HG02840 (cell line): ENCODE data around the gene TPRN.

Experiments used
- ATAC-seq: cut with Tn5 transposase; IDR thresholded peaks from one replicate; pipeline ENCODE4 v1.9.1; 2021; ENCODE audit warnings: mild to moderate bottlenecking, moderate library complexity, moderate number of reproducible peaks; ENCODE audit not compliant: unreplicated experiment, low FRiP score

The TPRN gene

DNA sequence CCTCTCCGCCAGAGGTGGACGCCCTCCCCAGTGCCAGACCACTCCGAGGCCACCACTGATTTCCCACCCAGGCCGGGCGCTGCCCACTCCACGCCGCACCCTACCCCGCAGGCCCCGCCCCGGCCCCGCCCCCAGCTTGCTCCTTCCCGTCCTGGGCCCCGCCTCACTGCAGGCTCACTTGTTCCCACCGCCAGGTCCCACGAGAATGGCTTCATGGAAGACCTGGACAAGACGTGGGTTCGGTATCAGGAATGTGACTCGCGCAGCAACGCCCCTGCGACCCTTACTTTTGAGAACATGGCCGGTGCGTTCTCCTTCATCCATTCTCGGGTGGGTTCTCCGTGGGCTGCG, 37.2 kb downstream of the TPRN start:
- ATAC-seq = no peak

DNA sequence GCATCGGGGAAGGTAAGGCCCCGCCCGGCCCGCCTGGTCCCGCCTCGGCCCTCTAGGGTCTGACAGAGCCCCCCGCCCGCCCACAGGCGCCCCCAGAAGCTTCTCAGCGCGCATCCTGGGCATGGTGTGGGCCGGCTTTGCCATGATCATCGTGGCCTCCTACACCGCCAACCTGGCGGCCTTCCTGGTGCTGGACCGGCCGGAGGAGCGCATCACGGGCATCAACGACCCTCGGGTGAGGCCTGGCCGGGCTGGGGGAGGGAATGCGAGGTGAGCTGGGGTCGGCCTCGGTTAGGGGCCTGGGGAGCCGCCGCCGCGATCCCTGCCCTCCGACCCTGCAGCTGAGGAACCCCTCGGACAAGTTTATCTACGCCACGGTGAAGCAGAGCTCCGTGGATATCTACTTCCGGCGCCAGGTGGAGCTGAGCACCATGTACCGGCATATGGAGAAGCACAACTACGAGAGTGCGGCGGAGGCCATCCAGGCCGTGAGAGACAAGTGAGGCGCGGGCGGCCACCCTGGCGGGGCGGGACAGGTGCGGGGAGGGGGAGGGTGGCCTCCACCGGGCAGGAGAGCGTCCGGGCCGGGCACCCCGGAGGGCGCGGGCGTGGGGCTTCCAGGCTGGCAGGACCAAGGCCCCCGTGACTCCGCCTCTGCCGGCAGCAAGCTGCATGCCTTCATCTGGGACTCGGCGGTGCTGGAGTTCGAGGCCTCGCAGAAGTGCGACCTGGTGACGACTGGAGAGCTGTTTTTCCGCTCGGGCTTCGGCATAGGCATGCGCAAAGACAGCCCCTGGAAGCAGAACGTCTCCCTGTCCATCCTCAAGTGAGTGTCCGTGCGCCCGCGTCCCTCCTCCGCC, 37.8 kb downstream of the TPRN start:
- no peak for ATAC-seq

DNA sequence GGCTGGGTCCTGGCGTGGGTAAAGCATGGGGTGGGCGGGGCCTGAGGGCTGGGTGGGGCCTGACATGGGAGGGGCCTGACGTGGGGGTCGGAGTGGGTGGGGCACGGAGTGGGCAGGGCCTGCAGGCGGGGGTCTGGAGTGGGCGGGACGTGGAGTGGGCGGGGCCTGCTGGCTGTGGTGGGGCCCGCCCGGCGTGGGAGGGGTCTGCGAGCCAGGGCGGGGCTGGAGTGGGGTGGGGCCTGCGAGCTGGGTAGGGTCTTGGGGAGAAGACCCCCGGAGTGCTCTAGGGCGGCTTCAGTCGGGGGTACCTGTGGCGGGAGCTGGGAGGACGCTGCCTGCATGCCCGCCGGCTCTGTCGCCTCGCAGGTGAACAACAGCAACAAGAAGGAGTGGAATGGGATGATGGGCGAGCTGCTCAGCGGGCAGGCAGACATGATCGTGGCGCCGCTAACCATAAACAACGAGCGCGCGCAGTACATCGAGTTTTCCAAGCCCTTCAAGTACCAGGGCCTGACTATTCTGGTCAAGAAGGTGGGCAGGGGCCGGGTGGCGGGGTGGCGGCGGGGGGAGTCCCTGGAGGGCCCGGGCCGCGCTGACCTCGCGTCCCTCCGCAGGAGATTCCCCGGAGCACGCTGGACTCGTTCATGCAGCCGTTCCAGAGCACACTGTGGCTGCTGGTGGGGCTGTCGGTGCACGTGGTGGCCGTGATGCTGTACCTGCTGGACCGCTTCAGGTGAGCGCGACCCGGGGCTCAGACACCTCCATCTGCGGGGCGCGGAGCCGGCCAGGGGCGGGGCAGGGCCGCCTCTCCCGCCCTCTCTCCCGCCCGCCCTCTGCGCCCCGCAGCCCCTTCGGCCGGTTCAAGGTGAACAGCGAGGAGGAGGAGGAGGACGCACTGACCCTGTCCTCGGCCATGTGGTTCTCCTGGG, 38.7 kb downstream of the TPRN start:
- no peak for ATAC-seq

DNA sequence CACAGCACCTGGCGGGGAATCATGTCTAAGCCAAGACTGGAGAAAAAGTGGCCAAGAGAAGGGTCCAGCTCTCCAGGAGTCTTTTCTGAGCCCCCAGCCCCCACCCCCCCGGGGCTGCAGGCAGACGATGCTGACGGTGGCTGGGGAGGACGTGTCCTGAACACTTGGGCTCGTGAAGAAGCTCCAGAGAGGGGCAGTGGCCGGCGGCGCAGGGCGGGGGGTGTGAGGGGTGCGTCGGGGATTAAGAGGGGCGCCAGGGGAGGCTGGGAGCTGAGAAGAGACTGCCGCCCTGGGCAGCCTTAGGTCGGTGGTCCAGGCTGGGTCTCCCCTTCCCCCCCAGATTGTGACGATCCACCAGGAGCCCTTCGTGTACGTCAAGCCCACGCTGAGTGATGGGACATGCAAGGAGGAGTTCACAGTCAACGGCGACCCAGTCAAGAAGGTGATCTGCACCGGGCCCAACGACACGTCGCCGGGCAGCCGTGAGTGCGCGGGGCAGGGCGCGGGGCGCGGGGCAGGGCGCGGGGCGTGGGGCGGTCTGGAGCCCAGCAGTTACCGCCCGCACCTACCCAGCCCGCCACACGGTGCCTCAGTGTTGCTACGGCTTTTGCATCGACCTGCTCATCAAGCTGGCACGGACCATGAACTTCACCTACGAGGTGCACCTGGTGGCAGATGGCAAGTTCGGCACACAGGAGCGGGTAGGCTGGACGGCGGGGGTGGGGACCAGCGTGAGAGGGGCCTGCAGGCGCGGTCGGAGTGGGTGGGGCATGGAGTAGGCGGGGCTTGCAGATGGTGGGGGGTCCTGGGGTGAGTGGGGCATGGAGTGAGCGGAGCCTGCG, 39.6 kb downstream of the TPRN start:
- ATAC-seq = no peak

DNA sequence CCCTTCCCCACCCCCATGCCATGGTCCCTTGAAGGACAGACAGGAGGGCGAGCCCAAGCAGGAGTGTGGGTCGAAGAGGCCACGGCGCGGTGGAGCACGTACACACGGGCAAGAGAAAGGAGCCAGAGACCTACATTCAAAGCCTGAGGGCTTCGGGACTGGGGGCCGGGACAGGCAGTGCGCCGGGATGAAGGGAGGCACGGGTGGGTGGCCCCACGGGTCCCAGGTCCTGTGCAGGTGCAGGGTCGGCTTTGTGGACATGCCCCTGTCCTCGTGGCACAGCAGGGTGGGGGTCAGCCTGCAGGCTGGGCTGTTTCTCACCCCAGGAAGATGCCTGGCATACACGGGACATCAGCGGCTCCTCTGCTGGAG, 40.5 kb downstream of the TPRN start:
- no peak for ATAC-seq

DNA sequence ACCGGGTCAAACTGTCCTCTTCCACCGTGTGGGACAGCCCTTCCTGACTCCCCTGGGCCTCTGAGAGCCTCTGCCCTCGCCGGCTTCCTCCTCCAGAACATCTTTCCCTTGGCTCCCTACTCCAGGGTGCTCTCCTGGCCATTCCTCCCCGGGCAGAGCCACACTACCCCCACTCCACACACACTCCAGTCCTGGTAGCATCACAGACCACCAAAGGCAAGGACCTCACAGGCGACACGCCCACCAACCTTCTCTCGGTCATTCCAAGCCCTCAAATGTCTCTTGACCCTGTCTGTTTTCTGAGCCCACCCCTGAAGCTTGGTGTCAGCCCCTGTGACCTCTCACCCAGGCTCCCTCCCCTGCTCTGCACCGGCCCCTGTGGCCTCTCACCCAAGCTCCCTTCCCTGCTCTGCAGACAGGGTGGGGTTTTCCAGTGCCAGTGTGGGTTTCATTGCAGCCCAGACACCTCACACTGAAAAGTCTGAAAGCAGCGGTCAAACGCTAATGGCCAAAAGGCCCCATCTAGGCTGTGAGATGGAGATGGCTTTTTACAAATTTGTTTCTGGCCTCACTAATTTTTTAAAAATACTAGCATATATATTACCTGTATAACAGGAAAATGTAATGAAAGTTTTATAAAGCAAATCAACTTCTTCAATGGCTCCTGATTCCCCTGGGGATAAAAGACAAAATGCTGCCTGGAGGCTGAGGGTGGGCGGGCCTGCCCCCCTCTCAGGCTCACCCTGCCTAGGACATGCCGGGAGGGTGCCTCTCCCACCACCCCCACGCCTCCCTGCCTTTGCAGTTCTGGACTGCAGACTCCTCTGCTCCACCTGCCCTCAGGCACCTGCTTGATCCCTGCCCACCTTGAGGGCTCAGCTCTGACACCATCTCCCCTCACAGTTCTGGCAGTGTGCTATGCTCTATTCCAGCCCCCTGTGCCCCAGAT, 41.2 kb downstream of the TPRN start:
- no peak for ATAC-seq

DNA sequence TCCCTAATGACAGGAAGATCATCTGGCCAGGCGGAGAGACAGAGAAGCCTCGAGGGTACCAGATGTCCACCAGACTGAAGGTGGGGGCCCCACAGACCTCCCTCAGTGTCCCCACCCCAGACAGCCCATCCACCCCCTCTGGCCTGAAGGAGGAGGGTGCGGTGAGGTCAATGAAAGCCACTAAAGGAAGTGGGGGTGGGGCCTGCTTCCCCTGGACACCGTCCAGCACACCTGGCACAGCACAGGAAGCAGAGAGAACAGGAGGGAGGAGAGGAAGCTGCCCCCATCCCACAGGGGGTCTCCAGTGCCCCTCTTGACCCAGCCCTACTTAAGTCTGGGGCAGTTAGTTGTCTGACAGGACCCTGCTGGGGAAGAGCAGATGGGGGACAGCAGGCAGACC, 41.9 kb downstream of the TPRN start:
- ATAC-seq = no peak

DNA sequence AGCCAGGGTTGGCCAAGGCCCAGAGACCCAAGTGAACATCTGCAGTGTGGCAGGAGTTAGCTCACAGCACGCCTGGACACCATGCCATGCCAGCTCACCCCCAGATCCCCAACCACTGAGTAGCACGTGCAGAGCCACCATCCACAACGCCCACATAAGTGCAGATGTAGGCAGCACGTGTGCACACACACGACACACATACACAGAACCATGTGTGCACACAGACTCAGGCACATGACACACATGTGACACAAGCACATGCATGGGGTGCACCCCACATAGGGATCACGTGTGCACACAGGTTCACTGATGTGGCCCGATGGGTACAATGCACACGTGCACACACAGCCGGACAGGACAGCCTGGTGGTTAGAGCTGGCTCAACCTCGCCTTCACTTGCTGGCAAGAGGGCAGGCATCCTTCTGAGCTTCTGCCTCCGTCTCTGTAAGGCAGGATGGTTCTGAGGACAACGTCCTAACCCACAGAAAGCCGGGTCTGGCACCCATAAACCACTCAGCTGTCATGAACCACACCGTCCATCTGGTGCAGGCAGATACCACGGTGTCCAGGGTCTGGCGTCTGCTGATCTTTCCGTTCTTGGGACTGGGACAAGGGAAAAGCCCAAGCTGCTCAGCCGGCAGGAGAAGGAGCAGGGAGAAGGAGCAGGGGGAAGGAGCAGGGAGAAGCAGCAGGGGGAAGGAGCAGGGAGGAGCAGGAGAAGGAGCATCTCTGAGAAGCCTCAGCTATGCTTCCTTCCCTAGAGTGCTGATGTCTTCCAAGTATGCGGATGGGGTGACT, 42.7 kb downstream of the TPRN start:
- no peak for ATAC-seq

DNA sequence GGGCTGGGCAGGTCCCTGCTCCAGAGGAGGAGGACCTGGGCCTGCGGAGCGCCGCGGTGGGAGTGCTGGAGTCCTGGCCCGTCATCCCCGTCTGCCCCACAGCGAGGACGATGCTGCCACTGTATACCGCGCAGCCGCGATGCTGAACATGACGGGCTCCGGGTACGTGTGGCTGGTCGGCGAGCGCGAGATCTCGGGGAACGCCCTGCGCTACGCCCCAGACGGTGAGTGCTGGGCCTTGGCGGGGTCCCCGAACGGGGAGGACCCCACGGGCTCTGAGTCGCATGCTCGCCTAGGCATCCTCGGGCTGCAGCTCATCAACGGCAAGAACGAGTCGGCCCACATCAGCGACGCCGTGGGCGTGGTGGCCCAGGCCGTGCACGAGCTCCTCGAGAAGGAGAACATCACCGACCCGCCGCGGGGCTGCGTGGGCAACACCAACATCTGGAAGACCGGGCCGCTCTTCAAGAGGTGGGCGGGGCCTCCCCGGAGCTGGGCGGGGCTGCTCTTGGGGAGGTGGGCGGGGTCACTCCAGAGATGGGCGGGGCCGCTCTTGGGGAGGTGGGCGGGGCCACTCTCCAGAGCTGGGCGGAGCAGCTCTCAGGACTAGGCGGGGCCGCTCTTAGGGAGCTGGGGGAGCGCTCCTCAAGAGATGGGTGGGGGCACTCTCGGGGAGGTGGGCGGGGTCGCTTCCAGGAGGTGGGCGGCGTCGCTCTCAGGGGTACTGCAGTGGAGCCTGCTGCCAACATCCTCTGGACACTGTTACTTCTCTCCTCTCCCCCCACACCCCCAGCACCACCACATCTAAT, 43.8 kb downstream of the TPRN start:
- no peak for ATAC-seq

DNA sequence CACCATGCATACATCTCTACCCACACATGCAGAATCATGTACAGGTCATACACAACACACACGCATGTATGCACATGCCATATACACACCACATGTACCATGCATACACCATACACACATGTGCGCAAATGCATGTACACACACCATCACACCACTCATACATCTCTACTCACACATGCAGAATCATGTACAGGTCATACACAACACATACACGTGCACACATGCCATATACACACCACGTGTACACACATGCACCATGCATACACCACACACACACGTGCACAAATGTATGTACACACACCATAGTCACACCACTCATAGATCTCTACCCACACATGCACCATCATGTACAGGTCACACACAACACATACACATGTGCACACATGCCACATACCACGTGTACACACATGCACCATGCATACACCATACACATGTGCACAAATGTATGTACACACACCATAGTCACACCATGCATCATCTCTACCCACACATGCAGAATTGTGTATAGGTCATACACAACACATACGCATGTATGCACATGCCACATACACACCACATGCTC, 47.6 kb downstream of the TPRN start:
- no peak for ATAC-seq

DNA sequence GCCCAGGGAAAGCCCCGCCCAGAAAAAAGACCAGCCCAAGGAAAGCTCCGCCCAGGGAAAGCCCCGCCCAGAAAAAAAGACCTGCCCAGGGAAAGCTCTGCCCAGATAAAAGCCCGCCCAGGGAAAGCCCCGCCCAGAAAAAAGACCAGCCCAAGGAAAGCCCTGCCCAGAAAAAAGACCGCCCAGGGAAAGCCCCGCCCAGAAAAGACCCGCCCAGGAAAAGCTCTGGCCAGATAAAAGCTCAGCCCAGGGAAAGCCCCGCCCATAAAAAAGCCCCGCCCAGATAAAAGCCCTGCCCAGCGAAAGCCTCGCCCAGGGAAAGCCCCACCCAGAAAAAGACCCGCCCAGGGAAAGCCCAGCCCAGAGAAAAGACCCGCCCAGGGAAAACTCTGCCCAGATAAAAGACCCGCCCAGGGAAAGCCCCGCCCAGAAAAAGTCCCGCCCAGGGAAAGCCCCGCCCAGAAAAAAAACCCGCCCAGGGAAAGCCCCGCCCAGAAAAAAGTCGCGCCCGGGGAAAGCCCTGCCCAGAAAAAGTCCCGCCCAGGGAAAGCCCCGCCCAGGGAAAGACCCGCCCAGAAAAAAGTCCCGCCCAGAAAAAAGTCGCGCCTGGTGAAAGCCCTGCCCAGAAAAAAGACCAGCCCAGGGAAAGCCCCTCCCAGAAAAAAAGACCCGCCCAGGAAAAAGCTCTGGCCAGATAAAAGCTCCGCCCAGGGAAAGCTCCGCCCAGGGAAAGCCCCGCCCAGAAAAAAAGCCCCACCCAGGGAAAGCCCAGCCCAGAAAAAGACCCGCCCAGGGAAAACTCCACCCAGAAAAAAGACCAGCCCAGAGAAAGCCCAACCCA, 49.7 kb downstream of the TPRN start:
- no peak for ATAC-seq

DNA sequence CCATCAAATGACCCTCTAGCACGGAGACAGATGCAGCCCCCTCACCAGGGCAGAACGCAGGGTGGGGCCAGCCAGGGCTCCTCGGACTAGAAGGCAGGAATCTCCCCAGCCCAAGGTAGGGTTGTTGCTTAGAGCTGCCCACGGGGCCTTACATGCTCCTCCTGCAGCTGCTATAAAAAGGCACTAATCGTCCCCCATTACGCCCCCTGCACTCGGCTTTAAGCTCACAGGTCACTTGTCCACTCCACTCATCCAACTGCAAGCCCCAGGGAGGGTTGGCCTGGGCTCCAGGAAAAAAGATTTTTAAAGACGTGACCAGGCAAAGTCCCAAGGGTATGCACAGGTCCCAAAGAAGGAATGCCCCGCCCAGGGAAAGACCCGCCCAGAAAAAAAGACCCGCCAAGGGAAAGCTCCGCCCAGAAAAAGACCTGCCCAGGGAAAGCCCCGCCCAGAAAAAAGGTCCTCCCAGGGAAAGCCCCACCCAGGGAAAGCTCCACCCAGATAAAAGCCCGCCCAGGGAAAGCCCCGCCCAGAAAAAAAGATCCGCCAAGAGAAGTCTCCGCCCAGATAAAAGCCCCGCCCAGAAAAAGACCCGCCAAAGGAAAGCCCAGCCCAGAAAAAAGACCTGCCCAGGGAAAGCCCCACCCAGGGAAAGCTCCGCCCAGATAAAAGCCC, 50.5 kb downstream of the TPRN start:
- ATAC-seq = no peak

DNA sequence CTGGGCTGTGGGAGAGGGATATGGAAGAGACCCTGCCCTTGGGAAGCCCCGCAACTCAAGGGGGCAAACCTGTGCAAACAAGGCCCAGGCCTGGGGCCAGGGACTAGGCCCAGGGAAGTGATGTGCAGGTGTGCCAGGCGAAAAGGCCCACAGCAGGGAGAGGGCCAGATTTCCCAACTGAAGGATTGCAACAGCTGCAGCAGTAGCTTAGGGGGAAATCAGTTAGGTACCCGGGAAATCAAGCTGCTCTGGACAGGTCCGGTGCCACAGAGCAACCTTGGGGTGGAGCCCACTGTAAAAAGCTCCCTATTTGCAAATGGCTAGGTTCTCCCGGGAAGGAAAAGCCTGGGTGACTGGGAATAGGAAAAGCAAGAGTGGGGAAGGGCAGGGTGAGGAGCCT, 51.2 kb downstream of the TPRN start:
- ATAC-seq = no peak

DNA sequence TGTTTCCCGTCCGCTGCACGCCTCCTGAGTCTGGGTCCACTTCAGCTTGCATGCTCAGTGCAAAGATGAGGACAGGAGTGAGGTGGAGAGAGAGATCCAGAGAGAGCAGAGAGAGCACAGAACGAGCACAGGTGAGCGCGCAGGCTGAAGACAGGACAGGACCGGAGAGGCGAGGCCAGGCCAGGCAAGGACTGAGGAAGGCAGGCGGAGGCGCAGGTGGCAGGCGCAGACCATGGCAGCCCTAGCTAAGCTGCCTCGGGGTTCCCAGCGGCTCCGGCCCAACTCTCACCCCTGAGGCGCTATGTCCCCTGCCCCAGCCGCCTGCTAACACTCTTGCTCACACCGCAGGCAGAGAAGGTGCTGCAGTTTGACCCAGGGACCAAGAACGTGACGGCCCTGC, 51.9 kb downstream of the TPRN start:
- ATAC-seq = no peak

DNA sequence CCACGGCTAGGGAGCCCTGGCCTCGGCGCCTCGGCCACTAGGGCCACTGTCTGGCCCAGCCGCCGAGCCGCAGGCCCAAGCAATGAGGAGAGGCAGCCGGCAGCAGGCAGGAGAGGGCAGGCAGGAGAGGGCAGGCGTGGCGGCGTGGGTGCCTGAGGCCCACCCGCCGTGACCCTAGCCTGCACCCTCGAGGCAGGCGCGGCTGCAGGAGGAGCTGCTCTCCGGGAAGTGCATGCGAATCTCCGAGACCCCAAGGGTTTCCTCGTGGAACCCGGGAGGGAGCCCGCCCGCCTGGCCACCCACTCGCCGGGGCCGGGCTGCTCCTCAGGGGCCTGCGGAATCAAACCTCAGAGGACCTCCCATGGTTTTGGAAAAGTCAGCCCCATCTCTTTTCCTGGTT, 52.3 kb downstream of the TPRN start:
- ATAC-seq = no peak

DNA sequence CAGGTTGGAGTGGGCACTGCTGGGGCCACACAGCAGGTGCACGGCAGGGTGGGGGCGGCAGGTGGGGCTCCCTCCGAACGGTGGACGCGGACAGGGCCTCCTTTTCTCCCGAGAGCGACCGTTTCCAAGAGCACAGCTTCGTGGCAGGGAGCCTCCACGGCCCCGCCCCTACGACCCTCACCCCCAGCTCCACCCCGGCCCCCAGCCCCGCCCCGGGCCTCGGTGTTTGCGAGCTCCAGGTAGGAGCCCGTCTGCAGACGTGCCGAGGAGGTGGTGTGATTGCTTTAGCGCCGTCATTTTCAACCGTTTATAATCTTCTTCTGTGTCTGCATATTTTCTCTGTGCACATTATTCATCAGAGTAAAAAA, 52.8 kb downstream of the TPRN start:
- ATAC-seq = no peak
